Activated CD8-positive, alpha-beta memory T cell treated with anti-CD3 and anti-CD28 coated beads, Interleukin-2, amount 10 ng/mL, durations not matched to agents 7 days and 5 days (primary cell): Measurements from ENCODE around the gene SYMPK. TPM values are rescaled to one million over a fixed set of nuclear protein-coding genes. Genes with fewer than 3 reads are reported as not detected.

Experiments
- ATAC-seq: fragments of 150-1000 bp; cut with Tn5 transposase; one replicate; pipeline ENCODE4 v1.10.0; 2021; ENCODE audit warnings: moderate library complexity
- CTCF ChIA-PET: fragments of 350-600 bp; sonication (Branson Sonifier 250); formaldehyde crosslinking; loops from one replicate; lab custom pipeline; 2021; ENCODE audit warnings: antibody characterized with exemption; lab: Charles Lee
- DNase-seq: peaks from one replicate; pipeline ENCODE4 v3.0.0-alpha.2; 2020
- H3K27ac Mint-ChIP-seq: one replicate; pipeline ENCODE4 v1.8.0; 2021; ENCODE audit warnings: mild to moderate bottlenecking, mixed read lengths
- H3K27me3 Mint-ChIP-seq: one replicate; pipeline ENCODE4 v1.8.0; 2021; ENCODE audit warnings: mixed read lengths
- H3K36me3 Mint-ChIP-seq: one replicate; pipeline ENCODE4 v1.8.0; 2021; ENCODE audit warnings: mild to moderate bottlenecking, mixed read lengths
- H3K4me1 Mint-ChIP-seq: one replicate; pipeline ENCODE4 v1.8.0; 2021; ENCODE audit warnings: mixed read lengths
- H3K4me3 Mint-ChIP-seq: one replicate; pipeline ENCODE4 v1.8.0; 2021; ENCODE audit warnings: mild to moderate bottlenecking, moderate library complexity, mixed read lengths
- H3K9me3 Mint-ChIP-seq: one replicate; pipeline ENCODE4 v1.8.0; 2022; ENCODE audit warnings: low read depth, mixed read lengths
- total RNA-seq, 2 experiments: library from RNA; stranded (reverse); gene quantifications; one replicate each; pipeline ENCODE4 v1.2.3, GENCODE V29; 2021

SYMPK gene
- total RNA-seq: 100 to 1,000 TPM; 119 to 125 TPM

- CTCF ChIA-PET: interaction anchor here (0.7 to 8.2 kb wide), 21 partner anchors 13 to 488 kb away, joined by 3 to 117 read pairs (median 4); partner anchors contain the start of genes FBXO46, IRF2BP1, MYPOP and SIX5
- H3K4me3 Mint-ChIP-seq: peak within 1 kb of the TSS; percentile 98
- H3K9me3 Mint-ChIP-seq: no peaks in the 10 kb centered on the region
- peak within 1 kb of the TSS; percentile 99 for H3K27ac Mint-ChIP-seq
- ATAC-seq (peak; percentile 96), DNase-seq (peak; percentile 100)
- peaks cover 36% of the 10 kb centered on the region for H3K4me1 Mint-ChIP-seq
- H3K27me3 Mint-ChIP-seq: peaks cover 34% of the 10 kb centered on the region
- peaks cover 21% of the 10 kb centered on the region for H3K36me3 Mint-ChIP-seq
Observed at GRCh38 chr19:45862564-45863334, at the start of gene SYMPK. Gene SYMPK (minus strand): TSS chr19:45863147. CDS start chr19:45854495, 8,652 bp downstream.

- CTCF ChIA-PET: interaction anchor here (1.1 kb wide), 1 partner anchor 94 kb away, joined by 3 read pairs; no protein-coding TSS in a partner anchor
- peaks cover 35% of the 10 kb centered on the region for H3K27me3 Mint-ChIP-seq
- H3K4me3 Mint-ChIP-seq: no peak overlapping the region
Observed at GRCh38 chr19:45911291-45911690, 48.3 kb upstream of the SYMPK start.

GRCh38 chr19:45908956-45909355, 46.0 kb upstream of the SYMPK start:
- CTCF ChIA-PET: interaction anchor here (0.9 to 1.6 kb wide), 4 partner anchors 8 to 101 kb away, joined by 3 to 5 read pairs (median 4); partner anchors contain the start of gene CCDC61
- H3K4me3 Mint-ChIP-seq: no peak overlapping the region
- H3K9me3 Mint-ChIP-seq: no peaks in the 10 kb centered on the region
- no peak overlapping the region for H3K27ac Mint-ChIP-seq
- peaks cover 10% of the 10 kb centered on the region for H3K4me1 Mint-ChIP-seq
- H3K36me3 Mint-ChIP-seq: no peaks in the 10 kb centered on the region
- peaks cover 31% of the 10 kb centered on the region for H3K27me3 Mint-ChIP-seq
- DNase-seq (no peak), ATAC-seq (no peak)

More at GRCh38 chr19:45911291-45911690, 48.3 kb upstream of the SYMPK start:
- Mint-ChIP-seq H3K4me1 (peaks cover 10% of the 10 kb centered on the region), H3K27ac (no peak overlapping the region), H3K36me3 (no peaks in the 10 kb centered on the region), H3K9me3 (no peaks in the 10 kb centered on the region)
- ATAC-seq: no peak
- DNase-seq: no peak

- Mint-ChIP-seq H3K4me3 (no peak overlapping the region), H3K27me3 (peaks cover 10% of the 10 kb centered on the region), H3K36me3 (no peaks in the 10 kb centered on the region), H3K4me1 (peaks cover 17% of the 10 kb centered on the region), H3K9me3 (no peaks in the 10 kb centered on the region), H3K27ac (no peak overlapping the region)
- DNase-seq (no peak), ATAC-seq (no peak)
- CTCF ChIA-PET: no interaction called here
Observed at GRCh38 chr19:45906221-45906620, 43.3 kb upstream of the SYMPK start.

GRCh38 chr19:45905011-45905410, 42.1 kb upstream of the SYMPK start:
- DNase-seq (no peak), ATAC-seq (no peak)
- CTCF ChIA-PET: no interaction called here
- Mint-ChIP-seq H3K4me3 (no peak overlapping the region), H3K9me3 (no peaks in the 10 kb centered on the region), H3K36me3 (peaks cover 8% of the 10 kb centered on the region), H3K4me1 (peaks cover 27% of the 10 kb centered on the region), H3K27me3 (peaks cover 2% of the 10 kb centered on the region), H3K27ac (no peak overlapping the region)

- H3K4me1 Mint-ChIP-seq: peaks cover 21% of the 10 kb centered on the region
- CTCF ChIA-PET: interaction anchor here (0.8 to 5.0 kb wide), 20 partner anchors 8 to 210 kb away, joined by 3 to 65 read pairs (median 6); partner anchors contain the start of genes CCDC61, FOXA3, IRF2BP1 and NANOS2
Observed at GRCh38 chr19:45902651-45903625, 40.0 kb upstream of the SYMPK start.

GRCh38 chr19:45901912-45902650, 39.1 kb upstream of the SYMPK start, which contains the start of gene MYPOP:
Gene MYPOP (minus strand): TSS chr19:45902613. CDS start chr19:45901773, 840 bp downstream.
- CTCF ChIA-PET: interaction anchor here (0.6 to 5.0 kb wide), 17 partner anchors 7 to 210 kb away, joined by 3 to 65 read pairs (median 6); partner anchors contain the start of genes CCDC61, FOXA3, IRF2BP1 and QPCTL
- ATAC-seq: no peak
- DNase-seq: no peak
- Mint-ChIP-seq H3K27ac (peak within 1 kb of the TSS; percentile 84), H3K4me3 (peak within 1 kb of the TSS; percentile 92), H3K27me3 (no peaks in the 10 kb centered on the region), H3K4me1 (peaks cover 21% of the 10 kb centered on the region), H3K9me3 (no peaks in the 10 kb centered on the region), H3K36me3 (peaks cover 20% of the 10 kb centered on the region)

More at GRCh38 chr19:45902651-45903625, 40.0 kb upstream of the SYMPK start:
- Mint-ChIP-seq H3K9me3 (no peaks in the 10 kb centered on the region), H3K27ac (peak overlapping the region; percentile 84), H3K27me3 (no peaks in the 10 kb centered on the region), H3K4me3 (peak overlapping the region; percentile 92), H3K36me3 (peaks cover 20% of the 10 kb centered on the region)
- peak; percentile 99 for DNase-seq
- ATAC-seq: peak; percentile 90

GRCh38 chr19:45901432-45901911, 38.5 kb upstream of the SYMPK start:
- peak overlapping the region; percentile 92 for H3K4me3 Mint-ChIP-seq
- no peaks in the 10 kb centered on the region for H3K9me3 Mint-ChIP-seq
- DNase-seq (peak; percentile 50), ATAC-seq (no peak)
- no peaks in the 10 kb centered on the region for H3K27me3 Mint-ChIP-seq
- peaks cover 20% of the 10 kb centered on the region for H3K36me3 Mint-ChIP-seq
- no peak overlapping the region for H3K27ac Mint-ChIP-seq
- CTCF ChIA-PET: interaction anchor here (0.5 to 5.0 kb wide), 9 partner anchors 9 to 132 kb away, joined by 3 to 65 read pairs (median 6); partner anchors contain the start of genes FOXA3, IRF2BP1, SIX5 and SYMPK
- peaks cover 21% of the 10 kb centered on the region for H3K4me1 Mint-ChIP-seq

GRCh38 chr19:45900738-45901431, 37.9 kb upstream of the SYMPK start:
- CTCF ChIA-PET: interaction anchor here (0.5 to 5.0 kb wide), 10 partner anchors 8 to 128 kb away, joined by 3 to 65 read pairs (median 4); partner anchors contain the start of genes FOXA3 and IRF2BP1
- peak overlapping the region; percentile 64 for H3K4me3 Mint-ChIP-seq
- DNase-seq (no peak), ATAC-seq (no peak)
- H3K4me1 Mint-ChIP-seq: peaks cover 21% of the 10 kb centered on the region
- no peaks in the 10 kb centered on the region for H3K9me3 Mint-ChIP-seq
- peaks cover 20% of the 10 kb centered on the region for H3K36me3 Mint-ChIP-seq
- no peaks in the 10 kb centered on the region for H3K27me3 Mint-ChIP-seq
- no peak overlapping the region for H3K27ac Mint-ChIP-seq

GRCh38 chr19:45899919-45900589, 37.1 kb upstream of the SYMPK start:
- DNase-seq: no peak
- H3K36me3 Mint-ChIP-seq: peaks cover 22% of the 10 kb centered on the region
- H3K9me3 Mint-ChIP-seq: no peaks in the 10 kb centered on the region
- no peak overlapping the region for H3K27ac Mint-ChIP-seq
- no peak for ATAC-seq
- H3K27me3 Mint-ChIP-seq: no peaks in the 10 kb centered on the region
- H3K4me1 Mint-ChIP-seq: peaks cover 21% of the 10 kb centered on the region
- CTCF ChIA-PET: interaction anchor here (0.9 to 5.0 kb wide), 5 partner anchors 9 to 100 kb away, joined by 3 to 65 read pairs (median 4); partner anchors contain the start of genes FOXA3 and IRF2BP1
- peak overlapping the region; percentile 64 for H3K4me3 Mint-ChIP-seq

GRCh38 chr19:45899253-45899652, 36.3 kb upstream of the SYMPK start:
- Mint-ChIP-seq H3K4me3 (no peak overlapping the region), H3K27ac (no peak overlapping the region), H3K4me1 (peaks cover 23% of the 10 kb centered on the region), H3K9me3 (no peaks in the 10 kb centered on the region), H3K36me3 (peaks cover 25% of the 10 kb centered on the region), H3K27me3 (no peaks in the 10 kb centered on the region)
- DNase-seq (no peak), ATAC-seq (no peak)
- CTCF ChIA-PET: interaction anchor here (1.6 kb wide), 1 partner anchor 10 kb away, joined by 3 read pairs; no protein-coding TSS in a partner anchor
